Liver (tissue), 9 donors: ENCODE measurements around the gene MEG3. TPM values are rescaled to one million over a fixed set of nuclear protein-coding genes. Genes with fewer than 3 reads are reported as not detected.

Source experiments
- DNase-seq: peaks from one replicate; pipeline ENCODE4 v3.0.0-alpha.2; 2017; ENCODE audit warnings: low spot score
- H3K27ac ChIP-seq, 2 donors: one replicate each; pipeline ENCODE4 v1.7.0; 2013; ENCODE audit warnings: inconsistent platforms in 2 of 2, low read length in 2 of 2, control low read depth in 1 of 2, low read depth in 1 of 2, mild to moderate bottlenecking in 1 of 2
- H3K27me3 ChIP-seq, 4 donors: one replicate each; pipeline versions ENCODE4 v1.6.1 to v1.7.0; 2013; ENCODE audit warnings: low read length in 3 of 4, inconsistent platforms in 1 of 4, mild to moderate bottlenecking in 1 of 4, moderate library complexity in 1 of 4; ENCODE audit not compliant: control insufficient read depth in 4 of 4, insufficient read depth in 4 of 4
- H3K36me3 ChIP-seq, 4 donors: one replicate each; pipeline versions ENCODE4 v1.6.1 to v1.7.0; 2013; ENCODE audit warnings: low read length in 3 of 4, mild to moderate bottlenecking in 3 of 4, low read depth in 1 of 4, moderate library complexity in 1 of 4; ENCODE audit not compliant: control insufficient read depth in 4 of 4, insufficient read depth in 3 of 4
- H3K4me1 ChIP-seq, 4 donors: one replicate each; pipeline versions ENCODE4 v1.6.1 to v1.7.0; 2013; ENCODE audit warnings: low read length in 3 of 4, mild to moderate bottlenecking in 3 of 4, moderate library complexity in 1 of 4; ENCODE audit not compliant: control insufficient read depth in 4 of 4, insufficient read depth in 4 of 4
- H3K4me3 ChIP-seq, 3 donors: one replicate each; pipeline versions ENCODE4 v1.6.1 to v1.7.0; 2013; ENCODE audit warnings: low read length in 3 of 3, control low read depth in 1 of 3, low read depth in 1 of 3, mild to moderate bottlenecking in 1 of 3
- H3K9ac ChIP-seq, 2 donors: one replicate each; pipeline ENCODE4 v1.7.0; 2013; ENCODE audit warnings: low read length in 2 of 2, mild to moderate bottlenecking in 2 of 2, moderate library complexity in 2 of 2, control low read depth in 1 of 2, low read depth in 1 of 2
- H3K9me3 ChIP-seq, 4 donors: one replicate each; pipeline versions ENCODE4 v1.6.1 to v1.7.0; 2013; ENCODE audit warnings: low read length in 3 of 4; ENCODE audit not compliant: control insufficient read depth in 4 of 4
- CTCF ChIP-seq: fragments of 150-350 bp; IDR thresholded peaks from 2 replicates; pipeline ENCODE4 v1.5.1; 2017; ENCODE audit warnings: improper control_type of control experiment, low read depth, low read length; ENCODE audit not compliant: missing input control
- EGR1 ChIP-seq, 2 donors: IDR thresholded peaks; 2 replicates each; pipeline ENCODE4 v1.6.1; 2016 to 2018; ENCODE audit warnings: antibody characterized with exemption in 2 of 2, low read depth in 2 of 2
- FOXA1 ChIP-seq: IDR thresholded peaks from 2 replicates; pipeline ENCODE4 v1.6.1; 2016; ENCODE audit warnings: antibody characterized with exemption
- FOXA2 ChIP-seq: IDR thresholded peaks from 2 replicates; pipeline ENCODE4 v1.6.1; 2016; ENCODE audit warnings: antibody characterized with exemption
- GABPA ChIP-seq, 2 donors: IDR thresholded peaks in 1 of 2; conservative IDR thresholded peaks in 1 of 2; 2 replicates each; pipeline ENCODE4 v1.6.1; 2016; ENCODE audit warnings: antibody characterized with exemption in 2 of 2, mild to moderate bottlenecking in 1 of 2, moderate library complexity in 1 of 2
- HNF4A ChIP-seq, 2 donors: conservative IDR thresholded peaks; 2 replicates each; pipeline ENCODE4 v1.6.1; 2016; ENCODE audit warnings: antibody characterized with exemption in 2 of 2, mild to moderate bottlenecking in 2 of 2
- HNF4G ChIP-seq: IDR thresholded peaks from 2 replicates; pipeline ENCODE4 v1.6.1; 2016; ENCODE audit warnings: antibody characterized with exemption
- JUND ChIP-seq, 2 donors: IDR thresholded peaks; 2 replicates each; pipeline ENCODE4 v1.6.1; 2016; ENCODE audit warnings: antibody characterized with exemption in 2 of 2
- NR2F2 ChIP-seq: IDR thresholded peaks from 2 replicates; pipeline ENCODE4 v1.6.1; 2016; ENCODE audit warnings: antibody characterized with exemption
- RAD21 ChIP-seq, 2 donors: IDR thresholded peaks; 2 replicates each; pipeline ENCODE4 v1.6.1; 2016; ENCODE audit warnings: antibody characterized with exemption in 2 of 2, mild to moderate bottlenecking in 2 of 2
- REST ChIP-seq: IDR thresholded peaks from 2 replicates; pipeline ENCODE4 v1.6.1; 2016; ENCODE audit warnings: antibody characterized with exemption, mild to moderate bottlenecking
- YY1 ChIP-seq: IDR thresholded peaks from 2 replicates; pipeline ENCODE4 v1.6.1; 2016; ENCODE audit warnings: antibody characterized with exemption, mild to moderate bottlenecking
- WGBS: extraction: QIAGEN DNeasy Blood & Tissue Kit; methylation state at CpG from one replicate; pipeline ENCODE4 v1.1.7; 2013; 5-methylcytosine and 5-hydroxymethylcytosine counted together
- polyA plus RNA-seq, 2 donors: library from polyadenylated mRNA; stranded (reverse) in 1 of 2; unstranded in 1 of 2; fragments of 200-250 nt in 1 of 2; fragments of >200 nt in 1 of 2; fragmentation: Nextera tagmentation in 1 of 2; extraction: Ambion mirVana in 1 of 2; gene quantifications; one replicate each; pipeline versions ENCODE4 v1.2.1 to v1.2.3, GENCODE V29; 2013 to 2015
- total RNA-seq, 2 donors: library from RNA; depleted of rRNA; stranded (reverse); fragments of >200 nt; gene quantifications; one replicate each; pipeline ENCODE4 v1.2.3, GENCODE V29; 2014
- TF ChIP-seq, protein P1 (sequence below): IDR thresholded peaks from 2 replicates; pipeline ENCODE4 v1.6.1; 2016; ENCODE audit warnings: antibody characterized with exemption
- donor health status: healthy.
- donor health status: healthy.
- donor health status: healthy.
- donor health status: healthy.
- donor health status: healthy.

Gene MEG3
- total and polyA plus RNA-seq, 4 donors: 12.3 to 485 (median 23.1) TPM

GRCh38 chr14:100851946-100852620, 26.2 kb downstream of the MEG3 start:
- H3K36me3 ChIP-seq: no peaks in the 10 kb centered on the region
- no peaks in the 10 kb centered on the region for H3K27me3 ChIP-seq
- WGBS: 82% methylated on average over 14 of the region's 14 CpGs
- TF ChIP-seq CTCF (no peak), GABPA (IDR thresholded peaks at IDR 0.05 in 1 of 2, conservative IDR thresholded peaks at IDR 0.05 in 1 of 2) (no peak), HNF4G (no peak)
- TF ChIP-seq, protein P1, sequence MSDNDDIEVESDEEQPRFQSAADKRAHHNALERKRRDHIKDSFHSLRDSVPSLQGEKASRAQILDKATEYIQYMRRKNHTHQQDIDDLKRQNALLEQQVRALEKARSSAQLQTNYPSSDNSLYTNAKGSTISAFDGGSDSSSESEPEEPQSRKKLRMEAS: no peak
- H3K4me3 ChIP-seq: no peak overlapping the region
- DNase-seq: no peak
- no peaks in the 10 kb centered on the region for H3K9me3 ChIP-seq
- no peak overlapping the region for H3K9ac ChIP-seq
- H3K4me1 ChIP-seq: no peaks in the 10 kb centered on the region
- no peak overlapping the region for H3K27ac ChIP-seq

DNA sequence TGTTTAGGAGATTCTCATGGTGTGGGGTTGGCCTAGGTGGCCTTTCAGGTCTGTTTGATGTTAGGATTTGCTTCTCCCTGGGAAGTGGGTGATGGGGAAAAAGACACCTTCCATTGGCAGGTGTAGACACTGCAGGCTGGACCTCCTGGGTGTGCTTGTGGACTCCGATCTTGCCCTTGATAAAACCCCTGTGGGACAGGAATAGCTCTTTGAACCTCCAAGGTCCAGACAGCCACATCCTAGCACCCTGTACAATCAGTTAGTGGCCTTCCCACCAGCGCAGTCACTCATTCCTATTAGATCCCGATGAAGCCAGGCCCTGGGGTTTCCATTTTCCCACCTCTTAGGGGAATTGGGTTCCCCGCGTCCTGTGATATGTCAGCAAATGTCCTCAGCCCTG, 28.5 kb downstream of the MEG3 start:
- DNase-seq: no peak
- Histone ChIP-seq H3K4me1 (no peaks in the 10 kb centered on the region), H3K9ac (no peak overlapping the region), H3K9me3 (no peaks in the 10 kb centered on the region), H3K27me3 (no peaks in the 10 kb centered on the region), H3K27ac (no peak overlapping the region), H3K4me3 (no peak overlapping the region), H3K36me3 (no peaks in the 10 kb centered on the region)
- 92% methylated on average over 5 of the region's 5 CpGs for whole genome bisulfite sequencing
- no peak for TF ChIP-seq HNF4A (conservative IDR thresholded peaks at IDR 0.05)
- no peak for TF ChIP-seq REST
- no peak for TF ChIP-seq YY1
- no peak for TF ChIP-seq GABPA (IDR thresholded peaks at IDR 0.05 in 1 of 2, conservative IDR thresholded peaks at IDR 0.05 in 1 of 2)
- no peak for TF ChIP-seq NR2F2

DNA sequence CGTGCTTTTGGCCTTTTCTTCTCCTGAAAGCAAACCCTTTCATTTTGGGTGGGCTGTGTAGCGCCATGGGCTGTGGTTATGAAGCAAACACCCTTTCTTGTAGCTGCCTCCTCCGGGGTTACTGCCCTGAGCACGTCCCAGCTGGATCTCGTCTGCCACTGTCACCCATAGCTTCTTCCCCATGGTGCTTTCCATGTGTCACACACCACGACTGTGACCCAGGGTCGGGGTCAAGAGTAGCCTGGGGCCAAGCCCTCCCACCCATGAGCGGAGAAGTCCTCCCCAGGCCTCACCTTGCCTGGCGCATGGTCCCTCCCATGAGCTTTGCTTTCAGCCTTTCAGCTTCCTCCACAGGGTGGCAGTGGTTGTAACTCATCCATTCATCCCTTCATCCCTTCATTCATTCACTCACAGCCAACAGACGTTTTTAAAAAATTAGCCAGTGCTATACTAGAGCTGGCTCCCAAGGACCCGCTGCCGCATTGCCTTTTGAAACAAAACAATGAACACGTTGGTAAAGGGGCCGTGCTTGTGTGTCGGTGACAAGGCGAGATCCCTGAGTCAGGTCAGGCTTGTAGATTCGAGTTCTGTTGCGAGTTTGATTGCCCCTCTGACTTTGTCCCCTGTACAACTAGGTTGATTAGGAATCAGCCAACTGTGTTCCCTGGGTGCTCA, 29.5 kb downstream of the MEG3 start:
- H3K9ac ChIP-seq: no peak overlapping the region
- no peaks in the 10 kb centered on the region for H3K27me3 ChIP-seq
- no peak overlapping the region for H3K4me3 ChIP-seq
- H3K36me3 ChIP-seq: no peaks in the 10 kb centered on the region
- no peak overlapping the region for H3K27ac ChIP-seq
- no peaks in the 10 kb centered on the region for H3K9me3 ChIP-seq
- 76% methylated on average over 18 of the region's 18 CpGs for WGBS
- H3K4me1 ChIP-seq: no peaks in the 10 kb centered on the region
- no peak for DNase-seq
- TF ChIP-seq FOXA2: no peak
- TF ChIP-seq CTCF: no peak
- TF ChIP-seq HNF4A (conservative IDR thresholded peaks at IDR 0.05): no peak
- no peak for TF ChIP-seq EGR1 (IDR thresholded peaks at IDR 0.05; ENCODE audit: low read depth in 2 of 2)
- TF ChIP-seq JUND (IDR thresholded peaks at IDR 0.05): no peak
- TF ChIP-seq REST: no peak
- no peak for TF ChIP-seq FOXA1
- no peak for TF ChIP-seq HNF4G
- no peak for TF ChIP-seq RAD21 (IDR thresholded peaks at IDR 0.05)
- TF ChIP-seq, protein P1: no peak
